Measurements from ENCODE around the gene ZNRF2. TPM values are rescaled to one million over a fixed set of nuclear protein-coding genes. Genes with fewer than 3 reads are reported as not detected.
"Not testable (repeated sequence)": the region's sequence is repeated elsewhere in the genome, so short reads cannot be mapped to it uniquely, and the experiment has no call there.

The ZNRF2 gene
- total and polyA plus RNA-seq, 2 donors from 2014 or later, result 16.2 to 32.2 TPM

GRCh38 chr7:30380294-30380693 is 95.9 kb downstream of the ZNRF2 start:
- no peaks in the 10 kb centered on the region for H3K27me3 ChIP-seq (ENCODE audit: control insufficient read depth, insufficient read depth, low read length)
- intact Hi-C loops (cut with DNase I), result no loop called here
- H3K4me1 ChIP-seq (ENCODE audit: control insufficient read depth in 2 of 3, insufficient read depth in 2 of 3, low read depth in 1 of 3, low read length in 3 of 3), result no peaks in the 10 kb centered on the region
- no peak for DNase-seq
- TF ChIP-seq CTCF (IDR thresholded peaks at IDR 0.05; ENCODE audit: borderline replicate concordance, extremely low read depth, insufficient read depth), result no peak
- H3K4me3 ChIP-seq (ENCODE audit: low read length in 3 of 3), result no peak overlapping the region
- no peak for FAIRE-seq
- H3K27ac ChIP-seq (ENCODE audit: low read depth in 2 of 2, low read length in 2 of 2), result no peak overlapping the region
- H3K9ac ChIP-seq (ENCODE audit: low read length in 3 of 3), result no peak overlapping the region
- no peaks in the 10 kb centered on the region for H3K36me3 ChIP-seq (ENCODE audit: control insufficient read depth in 2 of 3, insufficient read depth in 3 of 3, low read length in 3 of 3)
- no peaks in the 10 kb centered on the region for H3K9me3 ChIP-seq (ENCODE audit: control insufficient read depth in 2 of 3, insufficient read depth in 1 of 3, low read length in 3 of 3)

GRCh38 chr7:30380824-30381223 is 96.4 kb downstream of the ZNRF2 start:
- intact Hi-C loops (cut with DNase I); DNase-seq; H3K27me3 ChIP-seq (ENCODE audit: control insufficient read depth, insufficient read depth, low read length); H3K36me3 ChIP-seq (ENCODE audit: control insufficient read depth in 2 of 3, insufficient read depth in 3 of 3, low read length in 3 of 3); H3K4me1 ChIP-seq (ENCODE audit: control insufficient read depth in 2 of 3, insufficient read depth in 2 of 3, low read depth in 1 of 3, low read length in 3 of 3); H3K9ac ChIP-seq (ENCODE audit: low read length in 3 of 3); H3K4me3 ChIP-seq (ENCODE audit: low read length in 3 of 3); FAIRE-seq; H3K27ac ChIP-seq (ENCODE audit: low read depth in 2 of 2, low read length in 2 of 2); H3K9me3 ChIP-seq (ENCODE audit: control insufficient read depth in 2 of 3, insufficient read depth in 1 of 3, low read length in 3 of 3): not testable (repeated sequence)

- DNase-seq, result no peak
- Histone ChIP-seq H3K4me1 (ENCODE audit: control insufficient read depth in 2 of 3, insufficient read depth in 2 of 3, low read depth in 1 of 3, low read length in 3 of 3) (no peaks in the 10 kb centered on the region), H3K4me3 (ENCODE audit: low read length in 3 of 3) (no peak overlapping the region), H3K27me3 (ENCODE audit: control insufficient read depth, insufficient read depth, low read length) (no peaks in the 10 kb centered on the region), H3K36me3 (ENCODE audit: control insufficient read depth in 2 of 3, insufficient read depth in 3 of 3, low read length in 3 of 3) (no peaks in the 10 kb centered on the region), H3K9me3 (ENCODE audit: control insufficient read depth in 2 of 3, insufficient read depth in 1 of 3, low read length in 3 of 3) (no peaks in the 10 kb centered on the region), H3K27ac (ENCODE audit: low read depth in 2 of 2, low read length in 2 of 2) (no peak overlapping the region), H3K9ac (ENCODE audit: low read length in 3 of 3) (no peak overlapping the region)
- intact Hi-C loops (cut with DNase I), result no loop called here
- FAIRE-seq, result no peak
- no peak for TF ChIP-seq CTCF (IDR thresholded peaks at IDR 0.05; ENCODE audit: borderline replicate concordance, extremely low read depth, insufficient read depth)
These were observed 98.2 kb downstream of the ZNRF2 start for GRCh38 chr7:30382607-30383006.

GRCh38 chr7:30389791-30390190 is 105.4 kb downstream of the ZNRF2 start:
- H3K27me3 ChIP-seq (ENCODE audit: control insufficient read depth, insufficient read depth, low read length), result no peaks in the 10 kb centered on the region
- H3K4me1 ChIP-seq (ENCODE audit: control insufficient read depth in 2 of 3, insufficient read depth in 2 of 3, low read depth in 1 of 3, low read length in 3 of 3), result no peaks in the 10 kb centered on the region
- FAIRE-seq (no peak), DNase-seq (no peak)
- peaks cover 0 to 3% (median 0%) of the 10 kb centered on the region in 3 donors for H3K36me3 ChIP-seq (ENCODE audit: control insufficient read depth in 2 of 3, insufficient read depth in 3 of 3, low read length in 3 of 3)
- no peak for TF ChIP-seq CTCF (IDR thresholded peaks at IDR 0.05; ENCODE audit: borderline replicate concordance, extremely low read depth, insufficient read depth)
- no peak overlapping the region for H3K27ac ChIP-seq (ENCODE audit: low read depth in 2 of 2, low read length in 2 of 2)
- no peak overlapping the region for H3K4me3 ChIP-seq (ENCODE audit: low read length in 3 of 3)
- H3K9ac ChIP-seq (ENCODE audit: low read length in 3 of 3), result no peak overlapping the region
- H3K9me3 ChIP-seq (ENCODE audit: control insufficient read depth in 2 of 3, insufficient read depth in 1 of 3, low read length in 3 of 3), result no peaks in the 10 kb centered on the region
- intact Hi-C loops (cut with DNase I), result no loop called here

Data from kidney (tissue), 14 donors.